GM11168 (cell line): ENCODE data around the gene USP35.

Experiments used
- in situ Hi-C: fragments of 300-500 bp; cut with MboI; formaldehyde crosslinking; loops from one replicate; pipeline ENCODE4 v1.12.0; 2022; ENCODE audit warnings: low sequenced_read_pairs; ENCODE audit not compliant: unreplicated experiment

USP35 gene

DNA sequence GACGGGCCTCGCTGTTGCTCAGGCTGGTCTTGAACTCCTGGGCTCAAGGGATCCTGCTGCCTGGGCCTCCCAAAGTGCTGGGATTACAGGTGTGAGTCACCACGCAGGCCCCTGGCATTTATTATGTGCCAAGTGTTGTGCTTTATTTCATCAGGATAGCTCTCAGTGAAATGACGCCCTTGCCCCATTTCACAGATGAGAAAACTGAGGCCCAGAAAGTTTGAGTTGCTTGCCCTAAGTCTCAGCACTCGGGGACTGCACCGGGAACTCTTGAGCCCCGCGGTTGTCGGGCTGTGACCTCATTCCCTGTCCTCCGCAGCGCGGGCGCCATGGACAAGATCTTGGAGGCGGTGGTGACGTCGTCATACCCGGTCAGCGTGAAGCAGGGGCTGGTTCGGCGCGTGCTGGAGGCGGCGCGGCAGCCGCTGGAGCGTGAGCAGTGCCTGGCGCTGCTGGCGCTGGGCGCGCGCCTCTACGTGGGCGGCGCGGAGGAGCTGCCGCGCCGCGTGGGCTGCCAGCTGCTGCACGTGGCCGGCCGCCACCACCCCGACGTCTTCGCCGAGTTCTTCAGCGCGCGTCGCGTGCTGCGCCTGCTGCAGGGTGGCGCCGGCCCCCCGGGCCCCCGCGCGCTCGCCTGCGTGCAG, 7.3 kb downstream of the USP35 start:
- in situ Hi-C loops, result no loop called here

DNA sequence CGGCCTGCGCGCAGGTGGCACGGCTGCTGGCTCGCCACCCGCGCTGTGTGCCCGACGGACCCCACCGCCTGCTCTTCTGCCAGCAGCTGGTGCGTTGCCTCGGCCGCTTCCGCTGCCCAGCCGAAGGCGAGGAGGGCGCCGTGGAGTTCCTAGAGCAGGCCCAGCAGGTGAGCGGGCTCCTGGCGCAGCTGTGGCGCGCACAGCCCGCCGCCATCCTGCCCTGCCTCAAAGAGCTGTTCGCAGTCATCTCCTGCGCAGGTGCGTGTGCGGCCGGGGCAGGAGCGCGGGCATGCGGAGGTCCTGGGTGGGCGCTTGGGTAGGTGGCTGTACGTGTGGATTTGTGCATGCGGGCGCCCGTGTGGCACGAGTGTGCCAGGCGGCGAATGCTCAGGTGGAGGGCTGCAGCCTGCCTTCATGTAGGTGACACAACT, 8.0 kb downstream of the USP35 start:
- in situ Hi-C loops, result no loop called here

DNA sequence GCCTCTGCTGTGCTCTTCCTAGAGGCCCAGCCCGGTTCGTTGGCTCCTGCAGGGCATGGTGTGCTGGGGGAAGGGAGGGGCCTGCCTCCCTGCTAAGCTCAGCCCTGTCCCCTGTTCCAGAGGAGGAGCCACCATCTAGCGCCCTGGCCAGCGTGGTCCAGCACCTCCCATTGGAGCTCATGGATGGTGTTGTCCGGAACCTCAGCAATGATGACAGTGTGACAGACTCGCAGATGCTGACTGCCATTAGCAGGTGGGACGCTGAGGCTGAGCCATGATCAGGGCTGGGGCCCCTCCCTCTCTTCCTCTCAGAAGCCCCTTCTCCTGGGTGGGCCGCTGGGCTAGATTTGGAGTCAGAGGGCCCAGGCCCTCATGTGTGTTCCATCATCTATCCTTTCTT, 9.1 kb downstream of the USP35 start:
- in situ Hi-C loops, result no loop called here

DNA sequence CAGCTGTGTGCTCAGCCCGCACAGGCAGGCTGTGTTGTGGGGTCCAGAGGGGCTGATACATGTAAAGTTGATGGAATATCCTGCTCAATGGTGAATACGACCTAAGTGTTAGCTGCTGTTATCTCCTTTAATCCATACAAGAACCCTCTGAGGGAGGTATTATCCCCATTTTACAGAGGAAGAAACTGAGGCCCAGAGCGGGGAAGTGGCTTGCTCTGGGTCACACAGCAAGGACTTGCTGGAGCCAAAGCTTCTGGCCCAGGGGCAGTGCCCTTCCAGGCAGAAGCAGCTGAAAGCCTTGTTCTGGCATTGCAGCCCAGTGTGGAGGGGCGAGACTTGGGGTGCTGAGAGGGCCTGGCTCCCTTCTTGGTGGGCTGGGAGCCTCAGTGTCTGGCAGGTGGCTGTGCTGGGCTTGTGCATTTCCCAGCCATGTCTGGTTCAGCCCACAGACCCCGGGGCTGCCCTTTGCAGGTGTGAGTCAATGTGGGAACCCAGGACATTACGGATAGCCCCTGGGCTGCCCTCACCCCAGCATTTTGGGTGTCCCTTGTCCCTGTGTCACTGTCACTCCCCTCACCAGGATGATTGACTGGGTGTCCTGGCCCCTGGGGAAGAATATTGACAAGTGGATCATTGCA, 10.4 kb downstream of the USP35 start:
- in situ Hi-C loops, result no loop called here

DNA sequence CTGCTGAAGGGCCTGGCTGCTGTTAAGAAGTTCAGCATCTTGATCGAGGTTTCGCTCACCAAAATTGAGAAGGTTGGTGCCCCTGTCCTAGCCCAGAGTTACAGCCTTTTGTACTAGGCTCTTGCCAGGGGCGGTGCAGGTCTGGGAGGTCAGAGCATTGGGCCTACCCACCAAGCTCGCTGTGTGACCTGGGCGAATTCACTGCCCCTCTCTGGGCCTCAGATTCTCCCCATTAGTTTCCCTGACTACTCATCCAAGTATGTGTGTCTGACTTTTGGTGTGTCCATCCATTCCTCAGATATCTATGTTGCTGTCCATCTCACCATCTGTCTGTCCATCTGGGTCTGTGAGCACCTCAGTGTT, 10.9 kb downstream of the USP35 start:
- in situ Hi-C loops, result no loop called here

DNA sequence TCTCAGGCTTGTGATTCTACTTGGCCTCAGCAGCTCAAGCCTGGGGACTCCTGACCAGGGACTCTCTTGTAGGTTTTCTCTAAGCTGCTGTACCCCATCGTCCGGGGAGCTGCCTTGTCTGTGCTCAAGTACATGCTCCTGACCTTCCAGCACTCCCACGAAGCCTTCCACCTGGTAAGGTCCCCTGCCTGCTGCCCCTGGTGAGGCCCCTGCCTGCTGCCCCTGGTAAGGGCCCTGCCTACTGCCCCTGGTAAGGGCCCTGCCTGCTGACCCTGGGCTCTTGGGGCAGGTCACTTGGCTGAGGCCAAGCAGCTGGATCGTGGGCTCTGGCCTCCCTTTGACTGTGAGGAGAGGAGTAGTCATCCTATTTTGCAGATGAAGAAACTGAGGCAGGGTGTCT, 11.3 kb downstream of the USP35 start:
- in situ Hi-C loops, result no loop called here

DNA sequence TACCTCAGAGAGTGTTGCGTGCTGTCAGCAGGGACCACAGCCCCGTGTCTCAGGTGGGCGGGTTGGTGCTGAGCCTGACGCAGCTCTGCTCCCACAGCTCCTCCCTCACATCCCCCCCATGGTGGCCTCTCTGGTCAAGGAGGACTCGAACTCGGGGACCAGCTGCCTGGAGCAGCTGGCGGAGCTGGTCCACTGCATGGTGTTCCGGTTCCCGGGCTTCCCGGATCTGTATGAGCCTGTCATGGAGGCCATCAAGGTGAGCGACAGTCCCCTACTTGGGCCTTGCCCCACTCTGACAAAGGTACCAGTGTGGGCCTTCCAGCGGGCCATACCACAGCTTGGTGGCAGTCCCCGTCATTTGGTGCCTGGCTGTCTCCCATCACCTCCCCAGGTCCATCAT, 11.8 kb downstream of the USP35 start:
- in situ Hi-C loops, result no loop called here

DNA sequence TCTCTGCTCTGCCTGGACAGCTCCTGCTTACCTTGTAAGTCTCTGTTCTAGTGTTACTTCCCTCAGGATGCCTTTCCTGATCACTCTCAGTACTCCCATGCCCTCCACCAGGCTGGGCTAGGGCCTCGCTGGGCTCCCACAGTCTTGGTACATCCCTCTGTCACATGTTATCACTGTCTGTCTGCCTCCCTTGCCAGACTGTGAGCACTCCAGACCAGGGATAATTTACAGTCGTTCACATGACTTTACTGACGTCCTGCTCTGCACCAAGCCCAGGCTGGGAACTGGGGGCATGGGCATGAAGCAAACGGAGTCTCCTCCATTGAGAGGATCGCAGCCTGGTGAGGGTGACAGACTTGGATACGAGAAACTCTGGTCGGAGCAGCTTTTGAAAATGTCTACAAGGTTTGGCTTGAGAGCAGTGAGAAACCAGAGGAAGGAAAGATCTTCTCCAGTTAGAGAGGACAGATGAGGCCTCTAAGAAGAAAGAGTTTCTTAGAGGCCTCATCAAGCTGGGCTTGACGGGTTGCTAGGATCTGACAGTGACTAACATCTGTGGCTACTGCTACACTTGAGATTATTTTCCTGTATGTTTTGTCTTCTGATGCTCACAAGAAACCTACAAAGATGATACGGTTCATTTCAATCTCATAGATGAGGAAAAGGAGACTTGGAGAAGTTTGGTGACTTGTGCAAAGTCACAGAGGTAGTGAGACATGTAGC, 12.5 kb downstream of the USP35 start:
- in situ Hi-C loops, result no loop called here

DNA sequence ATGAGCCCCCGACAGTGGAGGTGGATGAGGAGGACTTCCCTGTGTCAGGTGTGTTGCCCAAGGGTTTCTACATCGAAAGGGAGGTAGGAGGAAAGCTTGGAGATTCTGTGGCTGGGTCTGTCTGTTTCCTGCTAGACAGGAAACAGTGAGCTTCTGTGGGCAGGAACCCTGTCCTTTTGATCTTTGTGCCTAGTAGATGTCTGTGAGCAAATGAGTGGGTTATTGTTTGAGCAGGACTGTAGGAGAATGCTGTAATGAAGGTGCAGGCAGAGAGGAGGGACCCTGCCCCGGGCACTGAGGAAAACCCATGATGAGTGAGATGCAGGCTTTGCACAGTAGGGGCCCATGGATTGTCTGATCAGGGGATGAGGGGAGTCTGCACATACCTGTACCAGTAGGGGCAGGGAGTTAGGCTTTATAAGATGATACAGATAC, 14.0 kb downstream of the USP35 start:
- in situ Hi-C loops, result no loop called here

DNA sequence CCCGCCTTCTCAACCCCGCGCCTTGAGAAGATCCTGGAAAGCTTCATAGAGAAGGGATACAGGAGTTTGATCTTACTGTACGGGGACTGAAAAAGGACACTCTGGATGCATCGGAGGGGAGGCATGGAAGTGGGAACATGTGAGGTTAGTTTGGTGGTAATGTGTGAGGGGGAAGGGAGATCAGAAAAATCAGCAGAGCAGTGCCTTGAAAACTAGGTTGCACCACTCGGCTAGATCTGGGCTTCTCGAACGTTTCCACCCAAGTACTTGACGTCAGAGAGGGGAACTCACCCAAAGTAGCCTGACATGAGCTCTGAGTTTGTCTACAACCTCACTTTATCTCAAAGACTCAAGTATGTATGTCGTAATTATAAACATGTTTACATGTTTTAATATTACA, 14.5 kb downstream of the USP35 start:
- in situ Hi-C loops, result no loop called here

DNA sequence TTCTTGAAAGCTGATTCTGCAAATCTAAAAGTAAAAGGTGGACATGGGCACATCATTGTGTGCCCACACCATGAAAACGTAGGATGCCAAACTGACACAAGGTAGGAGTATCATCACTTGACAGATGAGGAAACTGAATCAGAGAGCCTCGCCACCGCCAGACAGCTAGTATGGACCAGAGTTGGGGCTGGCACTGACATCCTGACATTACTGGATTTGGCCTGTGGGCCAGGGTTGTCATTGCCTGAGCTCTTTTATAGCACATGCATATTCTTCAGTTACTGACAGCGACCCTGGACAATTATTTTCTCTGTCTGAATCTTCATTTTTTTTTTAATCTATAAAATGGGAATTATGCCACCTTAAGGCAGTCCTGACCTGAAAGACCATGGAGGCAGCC, 16.5 kb downstream of the USP35 start:
- in situ Hi-C loops, result no loop called here

DNA sequence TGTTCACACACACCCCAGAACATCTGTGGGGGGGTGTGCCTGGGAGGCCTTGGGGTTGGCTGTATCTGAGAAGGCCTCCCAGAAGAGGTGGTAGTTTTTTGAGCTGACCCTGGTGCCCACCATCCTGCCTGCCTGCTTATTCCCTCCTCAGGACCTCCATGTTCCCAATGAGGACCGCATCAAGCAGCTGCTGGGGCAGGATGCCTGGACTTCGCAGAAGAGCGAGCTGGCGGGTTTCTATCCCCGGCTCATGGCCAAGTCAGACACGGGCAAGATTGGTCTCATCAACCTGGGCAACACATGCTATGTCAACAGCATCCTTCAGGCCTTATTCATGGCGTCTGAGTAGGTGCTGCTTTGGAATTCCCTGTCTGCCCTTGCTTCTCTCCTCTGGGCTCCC, 17.0 kb downstream of the USP35 start:
- in situ Hi-C loops, result no loop called here

DNA sequence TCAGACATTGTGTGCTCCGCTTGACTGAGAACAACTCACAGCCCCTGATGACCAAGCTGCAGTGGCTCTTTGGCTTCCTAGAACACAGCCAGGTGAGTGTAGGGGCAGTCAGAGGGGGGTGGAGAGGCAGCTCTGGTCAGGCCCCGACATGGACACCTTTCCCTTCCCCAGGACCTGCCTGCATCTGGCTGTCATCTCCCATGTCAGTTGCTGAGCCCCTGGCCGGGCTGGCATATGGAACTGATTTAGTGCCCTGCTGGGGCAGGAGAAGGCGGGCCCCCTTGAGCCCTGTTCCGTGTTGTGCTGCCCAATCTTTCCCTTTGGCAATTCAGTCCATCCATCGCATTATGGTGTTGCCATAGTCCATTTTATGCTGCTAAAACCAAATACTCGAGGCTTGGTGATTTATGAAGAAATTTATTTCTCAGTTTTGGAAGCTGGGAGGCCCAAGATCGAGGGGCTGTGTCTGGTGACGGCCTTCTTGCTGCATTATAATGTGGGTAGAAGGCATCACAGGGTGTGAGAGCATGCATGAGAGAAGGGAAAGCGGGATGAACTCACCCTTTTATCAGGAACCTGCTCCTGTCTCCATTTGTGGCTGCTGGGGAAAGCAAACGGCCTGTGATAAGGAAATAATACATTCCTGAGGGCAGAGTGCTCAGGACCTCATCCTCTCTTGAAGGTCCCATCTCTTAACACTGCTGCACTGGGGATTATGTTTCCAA, 19.0 kb downstream of the USP35 start:
- in situ Hi-C loops, result no loop called here

DNA sequence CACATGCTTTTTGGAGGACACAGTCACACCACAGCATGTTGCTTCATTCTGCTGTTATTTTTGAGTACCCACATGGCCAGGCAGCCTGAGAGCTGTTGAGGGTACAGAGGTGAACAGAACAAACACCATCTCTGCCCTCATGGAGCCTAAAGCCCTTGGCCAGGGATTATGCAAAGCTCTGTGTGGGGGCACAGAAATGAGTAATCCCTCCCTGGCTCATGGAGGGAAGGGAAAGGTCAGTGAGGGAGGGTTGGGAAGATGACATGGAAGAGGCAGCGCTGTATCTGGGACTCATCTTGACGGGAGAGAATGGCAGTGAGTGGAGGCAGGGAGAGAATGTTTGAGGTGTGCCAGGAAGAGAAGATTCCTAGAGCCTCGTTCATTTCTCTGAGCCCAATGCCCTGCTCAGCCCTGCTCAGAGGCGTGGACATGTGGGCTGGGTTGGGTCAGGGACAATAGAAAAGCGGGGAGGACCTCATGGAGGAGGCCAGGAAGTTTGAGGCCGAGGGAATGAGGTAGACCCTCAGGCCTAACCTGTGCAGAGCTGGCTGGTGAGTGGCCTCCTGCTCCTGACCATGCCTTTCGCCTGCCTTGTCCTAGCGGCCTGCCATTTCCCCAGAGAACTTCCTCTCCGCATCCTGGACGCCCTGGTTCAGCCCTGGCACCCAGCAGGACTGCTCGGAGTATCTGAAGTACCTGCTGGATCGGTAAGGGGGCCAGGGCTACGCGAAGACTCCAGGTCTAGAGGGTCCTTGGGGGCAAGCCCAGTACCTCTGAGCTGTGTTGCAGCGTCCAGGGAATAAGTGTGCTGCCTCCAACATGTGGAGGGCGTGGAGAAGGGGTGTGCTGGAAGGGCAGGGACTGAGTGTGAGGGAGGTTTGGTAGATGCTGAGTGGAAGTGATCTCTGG, 19.8 kb downstream of the USP35 start:
- in situ Hi-C loops, result no loop called here

DNA sequence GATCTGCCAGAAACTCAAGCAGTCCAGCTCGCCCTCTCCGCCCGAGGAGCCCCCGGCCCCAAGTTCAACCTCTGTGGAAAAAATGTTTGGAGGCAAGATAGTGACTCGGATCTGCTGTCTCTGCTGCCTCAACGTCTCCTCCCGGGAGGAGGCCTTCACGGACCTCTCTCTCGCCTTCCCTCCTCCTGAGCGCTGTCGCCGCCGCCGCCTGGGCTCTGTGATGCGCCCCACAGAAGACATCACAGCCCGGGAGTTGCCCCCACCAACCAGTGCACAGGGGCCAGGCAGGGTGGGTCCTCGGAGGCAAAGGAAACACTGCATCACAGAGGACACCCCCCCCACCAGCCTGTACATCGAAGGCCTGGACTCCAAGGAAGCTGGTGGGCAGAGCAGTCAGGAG, 20.8 kb downstream of the USP35 start:
- in situ Hi-C loops, result no loop called here

DNA sequence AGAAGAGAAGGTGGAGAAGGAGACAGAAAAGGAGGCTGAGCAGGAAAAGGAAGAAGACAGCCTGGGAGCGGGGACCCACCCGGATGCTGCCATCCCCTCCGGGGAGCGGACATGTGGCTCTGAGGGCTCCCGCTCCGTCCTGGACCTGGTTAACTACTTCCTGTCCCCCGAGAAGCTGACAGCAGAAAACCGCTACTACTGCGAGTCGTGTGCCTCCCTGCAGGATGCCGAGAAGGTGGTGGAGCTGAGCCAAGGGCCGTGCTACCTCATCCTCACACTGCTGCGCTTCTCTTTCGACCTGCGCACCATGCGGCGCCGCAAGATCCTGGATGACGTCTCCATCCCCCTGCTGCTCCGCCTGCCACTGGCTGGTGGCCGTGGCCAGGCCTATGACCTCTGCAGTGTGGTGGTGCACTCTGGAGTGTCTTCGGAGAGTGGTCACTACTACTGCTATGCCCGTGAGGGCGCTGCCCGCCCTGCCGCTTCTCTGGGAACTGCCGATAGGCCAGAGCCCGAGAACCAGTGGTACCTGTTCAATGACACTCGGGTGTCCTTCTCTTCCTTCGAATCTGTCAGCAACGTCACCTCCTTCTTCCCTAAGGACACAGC, 21.4 kb downstream of the USP35 start:
- in situ Hi-C loops, result no loop called here

DNA sequence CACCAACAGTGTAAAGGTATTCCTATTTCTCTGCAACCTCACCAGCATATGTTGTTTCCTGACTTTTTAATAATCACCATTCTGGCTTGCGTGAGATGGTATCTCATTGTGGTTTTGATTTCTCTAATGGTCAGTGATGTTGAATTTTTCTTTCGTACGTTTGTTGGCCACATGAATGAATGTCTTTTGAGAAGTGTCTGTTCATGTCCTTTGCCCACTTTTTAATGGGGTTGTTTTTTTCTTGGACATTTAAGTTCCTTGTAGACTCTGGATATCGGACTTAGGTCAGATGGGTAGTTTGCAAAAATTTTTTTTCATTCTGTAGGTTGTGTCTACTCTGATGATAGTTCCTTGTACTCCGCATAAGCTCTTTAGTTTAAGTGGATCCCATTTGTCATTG, 22.8 kb downstream of the USP35 start:
- in situ Hi-C loops, result no loop called here

DNA sequence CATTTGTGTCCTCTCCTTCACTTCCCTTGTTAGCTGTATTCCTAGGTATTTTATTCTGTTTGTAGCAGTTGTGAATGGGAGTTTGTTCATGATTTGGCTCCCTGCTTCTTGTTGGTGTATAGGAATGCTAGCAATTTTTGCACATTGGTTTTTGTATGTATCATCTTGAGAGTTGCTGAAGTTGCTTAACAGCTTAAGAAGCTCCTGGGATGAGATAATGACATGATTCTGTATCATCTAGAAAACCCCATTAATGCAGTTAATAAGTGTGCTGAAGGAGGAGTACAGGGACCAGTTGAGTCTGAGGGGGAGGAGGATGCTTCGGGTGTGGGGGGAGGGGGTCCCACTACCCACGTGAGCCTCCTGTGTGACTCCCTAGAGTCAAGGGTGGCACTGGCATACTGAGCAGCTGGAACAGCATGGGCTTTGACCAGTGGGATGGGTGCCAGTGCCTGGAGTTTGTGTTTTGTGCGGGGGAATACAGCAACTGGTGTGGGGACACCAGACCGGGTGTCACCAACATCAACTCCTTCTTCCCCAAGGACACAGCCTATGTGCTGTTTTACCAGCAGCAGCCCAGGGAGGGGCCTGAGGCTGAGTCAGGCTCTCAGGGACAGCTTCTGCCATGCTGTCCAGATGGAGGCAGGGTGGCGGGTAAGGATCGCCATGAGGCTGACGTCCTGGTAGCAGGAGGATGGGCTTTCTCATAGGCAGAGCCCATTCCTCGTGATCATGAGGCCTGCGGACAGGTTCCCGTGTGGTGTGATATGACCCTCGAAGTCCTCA, 24.1 kb downstream of the USP35 start:
- in situ Hi-C loops, result no loop called here
